CD8-positive, alpha-beta memory T cell (primary cell): ENCODE results near the gene FGR. TPM values are rescaled to one million over a fixed set of nuclear protein-coding genes. Genes with fewer than 3 reads are reported as not detected.

Experiments used
- CTCF ChIA-PET: fragments of 350-600 bp; sonication (Branson Sonifier 250); formaldehyde crosslinking; loops from one replicate; lab custom pipeline; 2021; ENCODE audit warnings: antibody characterized with exemption; lab: Charles Lee
- POLR2A ChIA-PET: fragments of 350-600 bp; sonication (Branson Sonifier 250); formaldehyde crosslinking; loops from one replicate; lab custom pipeline; 2021; ENCODE audit warnings: antibody characterized with exemption; lab: Charles Lee
- DNase-seq, 5 donors: peaks; one replicate each; pipeline versions ENCODE4 v3.0.0 to v3.0.0-alpha.2; 2020 to 2022; ENCODE audit warnings: mixed read lengths in 1 of 5
- H3K27ac ChIP-seq: one replicate; pipeline ENCODE4 v1.7.0; 2013; ENCODE audit warnings: low read depth, mild to moderate bottlenecking, low read length, moderate library complexity
- H3K27me3 ChIP-seq: 2 replicates; pipeline ENCODE4 v1.7.0; 2013; ENCODE audit warnings: low read length, mild to moderate bottlenecking; ENCODE audit not compliant: insufficient read depth, poor library complexity, severe bottlenecking
- H3K36me3 ChIP-seq: 2 replicates; pipeline ENCODE4 v1.7.0; 2013; ENCODE audit warnings: mild to moderate bottlenecking, low read length, moderate library complexity; ENCODE audit not compliant: insufficient read depth
- H3K4me1 ChIP-seq: 2 replicates; pipeline ENCODE4 v1.7.0; 2013; ENCODE audit warnings: mild to moderate bottlenecking, low read length, moderate library complexity; ENCODE audit not compliant: insufficient read depth
- H3K4me3 ChIP-seq: 2 replicates; pipeline ENCODE4 v1.7.0; 2013; ENCODE audit warnings: mild to moderate bottlenecking, low read length
- H3K9me3 ChIP-seq: 2 replicates; pipeline ENCODE4 v1.7.0; 2013; ENCODE audit warnings: mild to moderate bottlenecking, low read length
- H3K27ac Mint-ChIP-seq, 8 donors: one replicate each; pipeline ENCODE4 v1.8.0; 2020 to 2021; ENCODE audit warnings: mixed read lengths in 8 of 8, mild to moderate bottlenecking in 6 of 8, inconsistent platforms in 3 of 8, moderate library complexity in 3 of 8
- H3K27me3 Mint-ChIP-seq, 2 donors: one replicate each; pipeline ENCODE4 v1.8.0; 2020 to 2021; ENCODE audit warnings: mixed read lengths in 2 of 2, mild to moderate bottlenecking in 1 of 2, moderate library complexity in 1 of 2
- H3K36me3 Mint-ChIP-seq, 3 donors: one replicate each; pipeline ENCODE4 v1.8.0; 2020 to 2021; ENCODE audit warnings: mixed read lengths in 3 of 3, inconsistent platforms in 1 of 3, mild to moderate bottlenecking in 1 of 3
- H3K4me1 Mint-ChIP-seq, 3 donors: one replicate each; pipeline ENCODE4 v1.8.0; 2020 to 2021; ENCODE audit warnings: mixed read lengths in 3 of 3, inconsistent platforms in 1 of 3, mild to moderate bottlenecking in 1 of 3
- H3K4me3 Mint-ChIP-seq, 7 donors: one replicate each; pipeline ENCODE4 v1.8.0; 2020 to 2021; ENCODE audit warnings: mixed read lengths in 7 of 7, mild to moderate bottlenecking in 6 of 7, moderate library complexity in 4 of 7, inconsistent platforms in 2 of 7
- H3K9me3 Mint-ChIP-seq, 5 donors: one replicate each; pipeline ENCODE4 v1.8.0; 2020 to 2022; ENCODE audit warnings: mixed read lengths in 5 of 5, mild to moderate bottlenecking in 3 of 5, moderate library complexity in 2 of 5, inconsistent platforms in 1 of 5
- polyA plus RNA-seq: library from polyadenylated mRNA; unstranded; fragments of 300-500 nt; fragmentation: Illumina TruSeq; gene quantifications from one replicate; pipeline ENCODE4 v1.2.3, GENCODE V29; 2021
- total RNA-seq, 2 experiments: library from RNA; stranded (reverse); gene quantifications; one replicate each; pipeline ENCODE4 v1.2.3, GENCODE V29; 2021

FGR gene
- total and polyA plus RNA-seq, 3 experiments from 2014 or later: 1.6 to 49.6 (median 1.8) TPM

GRCh38 chr1:27671964-27672749 is 37.2 kb upstream of the FGR start, which contains the start of gene IFI6:
Gene IFI6, minus strand, starts transcription at chr1:27672192. Its CDS starts 2,878 bp downstream, at chr1:27669314.
- H3K9me3 ChIP-seq: no peaks in the 10 kb centered on the region
- H3K27me3 ChIP-seq: no peaks in the 10 kb centered on the region
- Mint-ChIP-seq H3K4me1 (peaks cover 33 to 38% (median 34%) of the 10 kb centered on the region in 3 donors), H3K27me3 (no peaks in the 10 kb centered on the region), H3K4me3 (peak within 1 kb of the TSS; percentile 89 to 98 (median 94)), H3K27ac (peak within 1 kb of the TSS; percentile 91 to 100 (median 98)), H3K36me3 (peaks cover 0 to 14% (median 3%) of the 10 kb centered on the region in 3 donors), H3K9me3 (no peaks in the 10 kb centered on the region)
- peak; percentile 64 to 84 (median 82) for DNase-seq
- H3K4me3 ChIP-seq: peak within 1 kb of the TSS; percentile 68
- no peaks in the 10 kb centered on the region for H3K36me3 ChIP-seq
- H3K4me1 ChIP-seq: peaks cover 29% of the 10 kb centered on the region
- ChIA-PET POLR2A (interaction anchor here (0.5 to 1.6 kb wide), 9 partner anchors 9 to 248 kb away, joined by 3 to 12 read pairs (median 3); partner anchors contain the start of genes FAM76A and STX12), CTCF (interaction anchor here (0.7 to 3.9 kb wide), 16 partner anchors 9 to 277 kb away, joined by 3 to 32 read pairs (median 4); partner anchors contain the start of genes AHDC1, FAM76A, STX12 and WASF2)
- H3K27ac ChIP-seq: peak within 1 kb of the TSS; percentile 70

GRCh38 chr1:27669876-27670275 is 34.9 kb upstream of the FGR start:
- H3K36me3 ChIP-seq: peaks cover 5% of the 10 kb centered on the region
- peaks cover 33 to 38% (median 37%) of the 10 kb centered on the region in 3 donors for H3K4me1 Mint-ChIP-seq
- H3K4me3 Mint-ChIP-seq: peak overlapping the region; percentile 46 to 89 (median 82)
- H3K9me3 ChIP-seq: no peaks in the 10 kb centered on the region
- no peak for DNase-seq
- CTCF ChIA-PET: interaction anchor here (0.6 to 7.3 kb wide), 50 partner anchors 8 to 1214 kb away, joined by 3 to 77 read pairs (median 4); partner anchors contain the start of genes AHDC1, FAM76A and STX12
- no peaks in the 10 kb centered on the region for H3K27me3 Mint-ChIP-seq
- no peaks in the 10 kb centered on the region for H3K9me3 Mint-ChIP-seq
- H3K4me1 ChIP-seq: peaks cover 29% of the 10 kb centered on the region
- H3K27me3 ChIP-seq: no peaks in the 10 kb centered on the region
- no peak overlapping the region for H3K4me3 ChIP-seq
- H3K36me3 Mint-ChIP-seq: peaks cover 0 to 31% (median 8%) of the 10 kb centered on the region in 3 donors
- H3K27ac ChIP-seq: no peak overlapping the region
- POLR2A ChIA-PET: interaction anchor here (1.0 to 2.4 kb wide), 2 partner anchors 49 to 56 kb away, joined by 3 to 22 read pairs; partner anchors contain the start of gene FAM76A
- peak overlapping the region in 7 of 8 donors; percentile 85 to 99 (median 91) for H3K27ac Mint-ChIP-seq

GRCh38 chr1:27668808-27669723 is 34.1 kb upstream of the FGR start:
- no peaks in the 10 kb centered on the region for H3K27me3 ChIP-seq
- H3K27ac Mint-ChIP-seq: peak overlapping the region; percentile 8 to 99 (median 88)
- H3K4me3 ChIP-seq: peak overlapping the region; percentile 65
- DNase-seq: peak; percentile 74 to 88 (median 80)
- no peaks in the 10 kb centered on the region for H3K27me3 Mint-ChIP-seq
- peaks cover 5% of the 10 kb centered on the region for H3K36me3 ChIP-seq
- ChIA-PET CTCF (interaction anchor here (0.6 to 7.3 kb wide), 52 partner anchors 8 to 1215 kb away, joined by 3 to 77 read pairs (median 4); partner anchors contain the start of genes AHDC1, FAM76A and STX12), POLR2A (interaction anchor here (1.0 to 2.4 kb wide), 2 partner anchors 48 to 57 kb away, joined by 3 to 22 read pairs; partner anchors contain the start of gene FAM76A)
- H3K4me1 ChIP-seq: peaks cover 29% of the 10 kb centered on the region
- no peaks in the 10 kb centered on the region for H3K9me3 ChIP-seq
- H3K36me3 Mint-ChIP-seq: peaks cover 0 to 31% (median 8%) of the 10 kb centered on the region in 3 donors
- H3K27ac ChIP-seq: no peak overlapping the region
- H3K4me3 Mint-ChIP-seq: peak overlapping the region; percentile 46 to 89 (median 82)
- no peaks in the 10 kb centered on the region for H3K9me3 Mint-ChIP-seq
- H3K4me1 Mint-ChIP-seq: peaks cover 33 to 38% (median 37%) of the 10 kb centered on the region in 3 donors

- Mint-ChIP-seq H3K27me3 (no peaks in the 10 kb centered on the region), H3K4me1 (peaks cover 35 to 39% (median 38%) of the 10 kb centered on the region in 3 donors), H3K36me3 (peaks cover 0 to 31% (median 9%) of the 10 kb centered on the region in 3 donors), H3K9me3 (no peaks in the 10 kb centered on the region), H3K27ac (peak overlapping the region in 3 of 8 donors; percentile 14 to 93 (median 17)), H3K4me3 (peak overlapping the region in 1 of 7 donors; percentile 81)
- H3K36me3 ChIP-seq: peaks cover 5% of the 10 kb centered on the region
- ChIA-PET CTCF (interaction anchor here (1.0 to 7.3 kb wide), 4 partner anchors 43 to 62 kb away, joined by 4 to 77 read pairs (median 5); partner anchors contain the start of gene AHDC1), POLR2A (no interaction called here)
- no peak overlapping the region for H3K27ac ChIP-seq
- H3K4me3 ChIP-seq: no peak overlapping the region
- H3K4me1 ChIP-seq: peaks cover 34% of the 10 kb centered on the region
- DNase-seq: no peak
- H3K27me3 ChIP-seq: no peaks in the 10 kb centered on the region
- no peaks in the 10 kb centered on the region for H3K9me3 ChIP-seq
Observed at GRCh38 chr1:27668121-27668807, 33.3 kb upstream of the FGR start.

GRCh38 chr1:27666791-27667254 is 31.8 kb upstream of the FGR start:
- H3K36me3 Mint-ChIP-seq: peaks cover 0 to 27% (median 11%) of the 10 kb centered on the region in 3 donors
- no peaks in the 10 kb centered on the region for H3K27me3 ChIP-seq
- POLR2A ChIA-PET: no interaction called here
- peaks cover 5% of the 10 kb centered on the region for H3K36me3 ChIP-seq
- CTCF ChIA-PET: interaction anchor here (0.6 to 7.3 kb wide), 5 partner anchors 24 to 65 kb away, joined by 3 to 77 read pairs (median 6); partner anchors contain the start of gene AHDC1
- H3K9me3 Mint-ChIP-seq: no peaks in the 10 kb centered on the region
- no peak overlapping the region for H3K27ac Mint-ChIP-seq
- no peak overlapping the region for H3K4me3 Mint-ChIP-seq
- peaks cover 39 to 44% (median 40%) of the 10 kb centered on the region in 3 donors for H3K4me1 Mint-ChIP-seq
- no peak for DNase-seq
- no peak overlapping the region for H3K4me3 ChIP-seq
- no peaks in the 10 kb centered on the region for H3K27me3 Mint-ChIP-seq
- H3K4me1 ChIP-seq: peaks cover 42% of the 10 kb centered on the region
- peak overlapping the region; percentile 9 for H3K27ac ChIP-seq
- no peaks in the 10 kb centered on the region for H3K9me3 ChIP-seq

DNA sequence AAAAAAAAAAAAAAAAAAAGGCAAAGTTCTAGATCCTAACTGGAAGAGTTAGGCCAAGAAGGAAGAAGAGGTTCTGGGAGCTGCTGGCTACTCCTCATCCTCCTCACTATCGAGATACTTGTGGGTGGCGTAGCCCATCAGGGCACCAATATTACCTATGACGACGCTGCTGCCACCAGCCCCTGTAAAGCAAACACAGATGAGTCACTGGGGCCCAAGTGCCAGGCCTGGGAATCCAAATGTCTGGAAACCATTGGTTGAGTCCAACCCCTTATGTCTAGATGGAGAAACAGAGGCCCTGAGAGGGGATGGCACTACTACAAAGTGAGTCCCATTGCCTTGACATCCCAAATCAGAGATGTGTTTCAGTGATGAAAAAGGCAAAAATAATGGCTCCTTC is 31.3 kb upstream of the FGR start:
- Mint-ChIP-seq H3K27me3 (no peaks in the 10 kb centered on the region), H3K36me3 (peaks cover 0 to 26% (median 11%) of the 10 kb centered on the region in 3 donors), H3K9me3 (no peaks in the 10 kb centered on the region), H3K4me3 (no peak overlapping the region), H3K4me1 (peaks cover 40 to 45% (median 40%) of the 10 kb centered on the region in 3 donors), H3K27ac (no peak overlapping the region)
- Histone ChIP-seq H3K9me3 (no peaks in the 10 kb centered on the region), H3K27ac (no peak overlapping the region), H3K36me3 (peaks cover 5% of the 10 kb centered on the region), H3K4me1 (peaks cover 47% of the 10 kb centered on the region), H3K27me3 (no peaks in the 10 kb centered on the region), H3K4me3 (no peak overlapping the region)
- DNase-seq: no peak
- POLR2A ChIA-PET: no interaction called here
- CTCF ChIA-PET: interaction anchor here (0.6 to 7.3 kb wide), 4 partner anchors 24 to 64 kb away, joined by 3 to 77 read pairs (median 4); partner anchors contain the start of gene AHDC1
